A549 (cell line): ENCODE measurements around the gene PATL2. TPM values are rescaled to one million over a fixed set of nuclear protein-coding genes. Genes with fewer than 3 reads are reported as not detected.

Experiments
- ATAC-seq, 2 experiments: fragments of 200-7000 bp in 1 of 2; fragments of >200 bp in 1 of 2; cut with Nextera tagmentation in 1 of 2; cut with Tn5 transposase in 1 of 2; 3 replicates each; pipeline versions ENCODE4 v1.8.0 to v1.9.1; 2018 to 2020; ENCODE audit warnings: mild to moderate bottlenecking in 1 of 2, moderate library complexity in 1 of 2
- CTCF ChIA-PET: fragments of 300-600 bp; sonication (Branson Sonifier 250); formaldehyde crosslinking; extraction: SDS; loops from one replicate; lab custom pipeline; 2021; ENCODE audit warnings: antibody characterized with exemption, inconsistent platforms; lab: Yijun Ruan, JAX
- POLR2A ChIA-PET: fragments of 350-600 bp; formaldehyde crosslinking; extraction: SDS; loops from one replicate; lab custom pipeline; 2021; ENCODE audit warnings: antibody characterized with exemption, inconsistent platforms; lab: Yijun Ruan, JAX
- DNase-seq, 2 experiments: peaks; one replicate each; pipeline versions ENCODE4 v3.0.0 to v3.0.0-alpha.2; 2011 to 2016; ENCODE audit warnings: low read depth in 1 of 2, low spot score in 1 of 2
- FAIRE-seq: peaks from 2 replicates; lab custom pipeline; 2011; peaks lifted over from hg19 to GRCh38; lab: Jason Lieb, UNC
- H3K27ac ChIP-seq, 2 experiments: fragments of >200 bp; sonication (Bioruptor Twin); formaldehyde crosslinking; 3 replicates each; pipeline ENCODE4 v1.5.1; 2016 to 2017
- H3K4me1 ChIP-seq: fragments of >200 bp; sonication (Bioruptor Twin); formaldehyde crosslinking; 3 replicates; pipeline ENCODE4 v1.6.1; 2016
- H3K4me2 ChIP-seq: fragments of >200 bp; sonication (Bioruptor Twin); formaldehyde crosslinking; 3 replicates; pipeline ENCODE4 v1.6.1; 2016
- H3K4me3 ChIP-seq: fragments of >200 bp; sonication (Bioruptor Twin); formaldehyde crosslinking; 3 replicates; pipeline ENCODE4 v1.5.1; 2016
- H3K9me3 ChIP-seq: fragments of >200 bp; sonication (Bioruptor Twin); formaldehyde crosslinking; 3 replicates; pipeline ENCODE4 v1.6.1; 2016
- BCL3 ChIP-seq: fragments of >200 bp; sonication (Bioruptor Twin); formaldehyde crosslinking; IDR thresholded peaks from 3 replicates; pipeline ENCODE4 v1.6.1; 2016
- BHLHE40 ChIP-seq: IDR thresholded peaks from 2 replicates; pipeline ENCODE4 v1.6.1; 2012; ENCODE audit warnings: low read depth, low read length, inconsistent platforms
- CHD2 ChIP-seq: fragments of 150-350 bp; IDR thresholded peaks from 2 replicates; pipeline ENCODE4 v1.6.1; 2014; ENCODE audit warnings: low read length; ENCODE audit not compliant: partially characterized antibody
- CHD4 ChIP-seq: fragments of 200-600 bp; sonication (generic); IDR thresholded peaks from 2 replicates; pipeline ENCODE4 v1.6.1; 2016; ENCODE audit warnings: antibody characterized with exemption, mild to moderate bottlenecking, borderline replicate concordance
- E2F6 ChIP-seq: IDR thresholded peaks from 2 replicates; pipeline ENCODE4 v1.6.1; 2012; ENCODE audit warnings: low read depth, borderline replicate concordance
- EHMT2 ChIP-seq: fragments of 200-600 bp; sonication (generic); IDR thresholded peaks from 2 replicates; pipeline ENCODE4 v1.6.1; 2016; ENCODE audit warnings: antibody characterized with exemption, low read depth, mild to moderate bottlenecking, moderate library complexity
- HDAC2 ChIP-seq: fragments of 200-600 bp; sonication (generic); IDR thresholded peaks from 2 replicates; pipeline ENCODE4 v1.6.1; 2016
- HEYL ChIP-seq: fragments of 250-450 bp; sonication (Bioruptor Pico); IDR thresholded peaks from 2 replicates; pipeline ENCODE4 v1.8.0; 2021; ENCODE audit warnings: mild to moderate bottlenecking, moderate library complexity
- HOXB5 ChIP-seq: fragments of 250-450 bp; sonication (Bioruptor Pico); IDR thresholded peaks from 2 replicates; pipeline ENCODE4 v1.5.0; 2020; ENCODE audit warnings: mild to moderate bottlenecking, moderate library complexity
- JUNB ChIP-seq: fragments of >200 bp; sonication (Bioruptor Twin); formaldehyde crosslinking; IDR thresholded peaks from 2 replicates; pipeline ENCODE4 v1.6.1; 2016
- MAX ChIP-seq: IDR thresholded peaks from 2 replicates; pipeline ENCODE4 v1.6.1; 2012
- MYC ChIP-seq: IDR thresholded peaks from 2 replicates; pipeline ENCODE4 v1.6.1; 2012; ENCODE audit warnings: mild to moderate bottlenecking, inconsistent platforms, low read length, improper control_type of control experiment, borderline replicate concordance
- NFE2L2 ChIP-seq: fragments of 150-350 bp; conservative IDR thresholded peaks from 2 replicates; pipeline ENCODE4 v1.6.1; 2014; ENCODE audit warnings: low read length
- PBX3 ChIP-seq: IDR thresholded peaks from 2 replicates; pipeline ENCODE4 v1.6.1; 2012
- PHF8 ChIP-seq: fragments of 200-600 bp; sonication (generic); IDR thresholded peaks from 2 replicates; pipeline ENCODE4 v1.6.1; 2016; ENCODE audit warnings: low read depth, mild to moderate bottlenecking, antibody characterized with exemption, moderate library complexity, borderline replicate concordance
- POLR2A ChIP-seq: IDR thresholded peaks from 2 replicates; pipeline ENCODE4 v1.6.1; 2012; ENCODE audit warnings: mild to moderate bottlenecking, low read length
- POLR2AphosphoS2 ChIP-seq: conservative IDR thresholded peaks from 2 replicates; pipeline ENCODE4 v1.6.1; 2012; ENCODE audit warnings: low read length, improper control_type of control experiment, inconsistent platforms
- RAD21 ChIP-seq, 2 experiments: fragments of >200 bp in 1 of 2; sonication (Bioruptor Twin) in 1 of 2; formaldehyde crosslinking in 1 of 2; IDR thresholded peaks in 1 of 2; conservative IDR thresholded peaks in 1 of 2; 2 replicates in 1 of 2; 3 replicates in 1 of 2; pipeline ENCODE4 v1.6.1; 2012 to 2018; ENCODE audit warnings: inconsistent platforms in 1 of 2
- RNF2 ChIP-seq: fragments of 200-600 bp; sonication (generic); IDR thresholded peaks from 2 replicates; pipeline ENCODE4 v1.6.1; 2016; ENCODE audit warnings: low read depth, mild to moderate bottlenecking, antibody characterized with exemption, moderate library complexity, borderline replicate concordance
- SMC3 ChIP-seq: fragments of >200 bp; sonication (Bioruptor Twin); formaldehyde crosslinking; IDR thresholded peaks from 3 replicates; pipeline ENCODE4 v1.6.1; 2018; ENCODE audit warnings: inconsistent platforms
- SREBF2 ChIP-seq: fragments of 450-650 bp; IDR thresholded peaks from 2 replicates; pipeline ENCODE4 v1.6.1; 2014; ENCODE audit warnings: mild to moderate bottlenecking, moderate library complexity
- ZC3H11A ChIP-seq: fragments of 450-650 bp; IDR thresholded peaks from 2 replicates; pipeline ENCODE4 v1.6.1; 2014; ENCODE audit warnings: antibody characterized with exemption, mild to moderate bottlenecking
- ZNF302 ChIP-seq: fragments of 250-450 bp; sonication (Bioruptor Pico); IDR thresholded peaks from 2 replicates; pipeline ENCODE4 v1.9.0; 2021; ENCODE audit warnings: inconsistent platforms, mild to moderate bottlenecking, moderate library complexity
- ZSCAN20 ChIP-seq: fragments of 250-450 bp; sonication (Bioruptor Pico); IDR thresholded peaks from 2 replicates; pipeline ENCODE4 v1.8.0; 2022; ENCODE audit warnings: mild to moderate bottlenecking, moderate library complexity
- WGBS: methylation state at CpG from one replicate; pipeline ENCODE4 v1.1.6; 2017; ENCODE audit errors: missing lambda C conversion rate; 5-methylcytosine and 5-hydroxymethylcytosine counted together
- polyA plus RNA-seq, 4 experiments: library from polyadenylated mRNA; depleted of rRNA in 3 of 4; stranded (reverse); fragments of >200 nt; fragmentation: RNase III in 1 of 4; extraction: RNeasy Plus Mini Kit Qiagen cat#74134 plus additional on column Dnase treatment in 1 of 4; gene quantifications; 2 replicates in 3 of 4; 3 replicates in 1 of 4; pipeline ENCODE4 v1.2.3, GENCODE V29; 2011 to 2017

Gene PATL2
- polyA plus RNA-seq, 2 of the 4 experiments (the other 2 are of a cell fraction), result 0.12 to 0.26 TPM

- no peak for DNase-seq
- POLR2A ChIA-PET, result no interaction called here
- no peak for TF ChIP-seq MAX
- no peak for TF ChIP-seq HEYL (CRISPR knock-in tag)
- no peak for TF ChIP-seq RAD21 (conservative IDR thresholded peaks at IDR 0.05 in 1 of 2, IDR thresholded peaks at IDR 0.05 in 1 of 2)
- TF ChIP-seq CHD2, result no peak
- no peak for TF ChIP-seq NFE2L2
- no peak for TF ChIP-seq MYC
- TF ChIP-seq, all 56 proteins: peak for 0
- ATAC-seq (no peak), FAIRE-seq (no peak)
- Histone ChIP-seq H3K9me3 (no peaks in the 10 kb centered on the region), H3K27ac (no peak overlapping the region), H3K4me1 (no peaks in the 10 kb centered on the region), H3K4me2 (no peak overlapping the region), H3K4me3 (no peak overlapping the region)
- 92% methylated on average over 3 of the region's 3 CpGs for WGBS
- CTCF ChIA-PET, result interaction anchor here (1.5 to 1.9 kb wide), 3 partner anchors 16 to 32 kb away, joined by 4 to 7 read pairs (median 4); partner anchors contain the start of genes B2M, PATL2 and SPG11
Observed at GRCh38 chr15:44695294-44695693, 15.8 kb downstream of the PATL2 start.

GRCh38 chr15:44694416-44694815, 16.7 kb downstream of the PATL2 start:
- no peak for DNase-seq
- H3K4me3 ChIP-seq, result no peak overlapping the region
- no peak for ATAC-seq
- TF ChIP-seq BCL3 (no peak), PHF8 (no peak), POLR2A (no peak), SMC3 (no peak), ZSCAN20 (CRISPR knock-in tag) (no peak), SREBF2 (no peak), CHD4 (no peak), PBX3 (no peak), POLR2AphosphoS2 (no peak), E2F6 (no peak), ZNF302 (CRISPR knock-in tag) (no peak), JUNB (no peak), EHMT2 (no peak), ZC3H11A (no peak), RNF2 (no peak), HOXB5 (CRISPR knock-in tag) (no peak), HEYL (CRISPR knock-in tag) (no peak), HDAC2 (no peak), BHLHE40 (no peak)
- ChIA-PET POLR2A (no interaction called here), CTCF (interaction anchor here (1.9 kb wide), 1 partner anchor 31 kb away, joined by 4 read pairs; the partner anchor contains the start of gene SPG11)
- no peaks in the 10 kb centered on the region for H3K9me3 ChIP-seq
- no peak overlapping the region for H3K27ac ChIP-seq
- WGBS, result 67% methylated on average over 4 of the region's 4 CpGs
- no peak for FAIRE-seq
- H3K4me1 ChIP-seq, result no peaks in the 10 kb centered on the region
- H3K4me2 ChIP-seq, result no peak overlapping the region
